Ectodermal cell (in vitro differentiated cells): ENCODE data around the gene TNS1.

Experiments used
- H3K27ac ChIP-seq: 2 replicates; pipeline ENCODE4 v1.7.0; 2013; ENCODE audit warnings: mild to moderate bottlenecking, low read depth, low read length; ENCODE audit not compliant: insufficient read depth, poor library complexity, severe bottlenecking
- H3K27me3 ChIP-seq: 2 replicates; pipeline ENCODE4 v1.7.0; 2013; ENCODE audit warnings: mild to moderate bottlenecking, low read length; ENCODE audit not compliant: insufficient read depth, control insufficient read depth, poor library complexity, severe bottlenecking
- H3K36me3 ChIP-seq: one replicate; pipeline ENCODE4 v1.7.0; 2013; ENCODE audit warnings: low read length; ENCODE audit not compliant: control insufficient read depth, insufficient read depth
- H3K4me1 ChIP-seq: one replicate; pipeline ENCODE4 v1.7.0; 2013; ENCODE audit warnings: low read length; ENCODE audit not compliant: control insufficient read depth, insufficient read depth
- H3K4me3 ChIP-seq: 2 replicates; pipeline ENCODE4 v1.7.0; 2013; ENCODE audit warnings: low read depth, low read length, control low read depth; ENCODE audit not compliant: insufficient read depth
- H3K9me3 ChIP-seq: 2 replicates; pipeline ENCODE4 v1.7.0; 2013; ENCODE audit warnings: mild to moderate bottlenecking, low read length, moderate library complexity; ENCODE audit not compliant: control insufficient read depth
- WGBS, 2 experiments: methylation state at CpG; one replicate each; pipeline ENCODE4 v1.1.7; 2013; ENCODE audit warnings: missing lambda C conversion rate in 2 of 2; 5-methylcytosine and 5-hydroxymethylcytosine counted together

Gene TNS1

GRCh38 chr2:217989221-217989948 lies 13.4 kb downstream of the TNS1 start:
- Histone ChIP-seq H3K27ac (no peak overlapping the region), H3K4me1 (peaks cover under 1% of the 10 kb centered on the region), H3K9me3 (no peaks in the 10 kb centered on the region), H3K27me3 (no peaks in the 10 kb centered on the region), H3K36me3 (no peaks in the 10 kb centered on the region), H3K4me3 (no peak overlapping the region)
- WGBS, 2 experiments = 89 to 92% methylated on average over 9 of the region's 9 CpGs

- H3K27ac ChIP-seq = no peak overlapping the region
- H3K36me3 ChIP-seq = no peaks in the 10 kb centered on the region
- H3K9me3 ChIP-seq = no peaks in the 10 kb centered on the region
- H3K4me1 ChIP-seq = no peaks in the 10 kb centered on the region
- no peak overlapping the region for H3K4me3 ChIP-seq
- no peaks in the 10 kb centered on the region for H3K27me3 ChIP-seq
- 62 to 63% methylated on average over 4 of the region's 4 CpGs for WGBS, 2 experiments
These were observed 14.0 kb downstream of the TNS1 start for GRCh38 chr2:217988840-217989204.

- no peaks in the 10 kb centered on the region for H3K4me1 ChIP-seq
- WGBS, 2 experiments = 16 to 19% methylated on average over 13 of the region's 13 CpGs
- H3K27ac ChIP-seq = no peak overlapping the region
- H3K9me3 ChIP-seq = no peaks in the 10 kb centered on the region
- no peaks in the 10 kb centered on the region for H3K27me3 ChIP-seq
- no peaks in the 10 kb centered on the region for H3K36me3 ChIP-seq
- H3K4me3 ChIP-seq = no peak overlapping the region
These were observed 14.6 kb downstream of the TNS1 start for GRCh38 chr2:217988014-217988839.

GRCh38 chr2:217987391-217987790 lies 15.4 kb downstream of the TNS1 start:
- H3K36me3 ChIP-seq = no peaks in the 10 kb centered on the region
- H3K4me3 ChIP-seq = no peak overlapping the region
- no peaks in the 10 kb centered on the region for H3K4me1 ChIP-seq
- H3K9me3 ChIP-seq = no peaks in the 10 kb centered on the region
- no peak overlapping the region for H3K27ac ChIP-seq
- no peaks in the 10 kb centered on the region for H3K27me3 ChIP-seq
- WGBS, 2 experiments = 86 to 94% methylated on average over 4 of the region's 4 CpGs

- no peak overlapping the region for H3K27ac ChIP-seq
- no peaks in the 10 kb centered on the region for H3K4me1 ChIP-seq
- H3K9me3 ChIP-seq = no peaks in the 10 kb centered on the region
- WGBS, 2 experiments = 92 to 93% methylated on average over 16 of the region's 16 CpGs
- H3K36me3 ChIP-seq = no peaks in the 10 kb centered on the region
- H3K27me3 ChIP-seq = no peaks in the 10 kb centered on the region
- H3K4me3 ChIP-seq = no peak overlapping the region
These were observed 16.4 kb downstream of the TNS1 start for GRCh38 chr2:217986256-217986961.

- no peak overlapping the region for H3K27ac ChIP-seq
- H3K4me3 ChIP-seq = no peak overlapping the region
- peaks cover 10% of the 10 kb centered on the region for H3K4me1 ChIP-seq
- WGBS, 2 experiments = 91% methylated on average over 19 to 20 of the region's 20 CpGs
- H3K36me3 ChIP-seq = no peaks in the 10 kb centered on the region
- no peaks in the 10 kb centered on the region for H3K9me3 ChIP-seq
- peaks cover 19% of the 10 kb centered on the region for H3K27me3 ChIP-seq
These were observed 19.2 kb downstream of the TNS1 start for GRCh38 chr2:217983276-217984233.

GRCh38 chr2:217981971-217982370 lies 20.8 kb downstream of the TNS1 start:
- H3K36me3 ChIP-seq = no peaks in the 10 kb centered on the region
- H3K4me3 ChIP-seq = no peak overlapping the region
- peaks cover 35% of the 10 kb centered on the region for H3K27me3 ChIP-seq
- H3K4me1 ChIP-seq = peaks cover 10% of the 10 kb centered on the region
- no peaks in the 10 kb centered on the region for H3K9me3 ChIP-seq
- 89 to 95% methylated on average over 2 of the region's 2 CpGs for WGBS, 2 experiments
- no peak overlapping the region for H3K27ac ChIP-seq

GRCh38 chr2:217981084-217981730 lies 21.6 kb downstream of the TNS1 start:
- no peaks in the 10 kb centered on the region for H3K9me3 ChIP-seq
- WGBS, 2 experiments = 77 to 83% methylated on average over 5 of the region's 5 CpGs
- no peaks in the 10 kb centered on the region for H3K36me3 ChIP-seq
- H3K27ac ChIP-seq = no peak overlapping the region
- H3K4me1 ChIP-seq = peaks cover 10% of the 10 kb centered on the region
- H3K4me3 ChIP-seq = no peak overlapping the region
- peaks cover 43% of the 10 kb centered on the region for H3K27me3 ChIP-seq

GRCh38 chr2:217980591-217980990 lies 22.2 kb downstream of the TNS1 start:
- Histone ChIP-seq H3K4me1 (peaks cover 10% of the 10 kb centered on the region), H3K4me3 (no peak overlapping the region), H3K36me3 (no peaks in the 10 kb centered on the region), H3K9me3 (no peaks in the 10 kb centered on the region), H3K27me3 (peaks cover 47% of the 10 kb centered on the region), H3K27ac (no peak overlapping the region)
- WGBS, 2 experiments = 93 to 94% methylated on average over 6 of the region's 6 CpGs
